ENCODE measurements around the gene TMEM165. TPM values are rescaled to one million over a fixed set of nuclear protein-coding genes. Genes with fewer than 3 reads are reported as not detected.
A peak's percentile ranks its signal among the peaks of the same experiment; 100 is the strongest.

TMEM165 gene
- total RNA-seq, 2 donors from 2014 or later = 70.0 to 80.0 TPM

- intact Hi-C loops (cut with DNase I) = no loop called here
These were observed 25.8 kb upstream of the TMEM165 start for GRCh38 chr4:55369968-55370367.

GRCh38 chr4:55372259-55372658, 23.5 kb upstream of the TMEM165 start:
- intact Hi-C loops (cut with DNase I) = no loop called here
- no peaks in the 10 kb centered on the region for H3K27me3 ChIP-seq

More at GRCh38 chr4:55369968-55370367, 25.8 kb upstream of the TMEM165 start:
- no peak for TF ChIP-seq CTCF (IDR thresholded peaks at IDR 0.05)
- Histone ChIP-seq H3K9ac (ENCODE audit: low read depth in 2 of 2, low read length in 2 of 2) (no peak overlapping the region), H3K9me3 (no peaks in the 10 kb centered on the region), H3K27ac (no peak overlapping the region), H3K4me1 (no peaks in the 10 kb centered on the region), H3K36me3 (no peaks in the 10 kb centered on the region), H3K4me3 (no peak overlapping the region), H3K27me3 (no peaks in the 10 kb centered on the region)
- DNase-seq = no peak

GRCh38 chr4:55373461-55373860, 22.3 kb upstream of the TMEM165 start:
- no peak for TF ChIP-seq CTCF (IDR thresholded peaks at IDR 0.05)
- Histone ChIP-seq H3K27ac (no peak overlapping the region), H3K9me3 (no peaks in the 10 kb centered on the region)

More at GRCh38 chr4:55372259-55372658, 23.5 kb upstream of the TMEM165 start:
- H3K4me1 ChIP-seq = no peaks in the 10 kb centered on the region
- no peak for DNase-seq
- TF ChIP-seq CTCF (IDR thresholded peaks at IDR 0.05) = no peak
- H3K27ac ChIP-seq = no peak overlapping the region
- no peak overlapping the region for H3K4me3 ChIP-seq
- H3K36me3 ChIP-seq = no peaks in the 10 kb centered on the region
- H3K9me3 ChIP-seq = no peaks in the 10 kb centered on the region
- H3K9ac ChIP-seq (ENCODE audit: low read depth in 2 of 2, low read length in 2 of 2) = no peak overlapping the region

GRCh38 chr4:55376698-55377097, 19.1 kb upstream of the TMEM165 start:
- Histone ChIP-seq H3K9ac (ENCODE audit: low read depth in 2 of 2, low read length in 2 of 2) (no peak overlapping the region), H3K27ac (no peak overlapping the region), H3K4me1 (no peaks in the 10 kb centered on the region), H3K9me3 (no peaks in the 10 kb centered on the region), H3K4me3 (no peak overlapping the region), H3K27me3 (no peaks in the 10 kb centered on the region), H3K36me3 (no peaks in the 10 kb centered on the region)
- DNase-seq = no peak
- intact Hi-C loops (cut with DNase I) = no loop called here
- TF ChIP-seq CTCF (IDR thresholded peaks at IDR 0.05) = no peak

More at GRCh38 chr4:55373461-55373860, 22.3 kb upstream of the TMEM165 start:
- no peak overlapping the region for H3K9ac ChIP-seq (ENCODE audit: low read depth in 2 of 2, low read length in 2 of 2)
- H3K36me3 ChIP-seq = no peaks in the 10 kb centered on the region
- no peaks in the 10 kb centered on the region for H3K27me3 ChIP-seq
- no peak for DNase-seq
- no peaks in the 10 kb centered on the region for H3K4me1 ChIP-seq
- no peak overlapping the region for H3K4me3 ChIP-seq
- intact Hi-C loops (cut with DNase I) = no loop called here

GRCh38 chr4:55378617-55379467, 16.9 kb upstream of the TMEM165 start:
- H3K4me3 ChIP-seq = no peak overlapping the region
- no peak overlapping the region for H3K9ac ChIP-seq (ENCODE audit: low read depth in 2 of 2, low read length in 2 of 2)
- TF ChIP-seq CTCF (IDR thresholded peaks at IDR 0.05) = no peak
- intact Hi-C loops (cut with DNase I) = no loop called here
- H3K27me3 ChIP-seq = no peaks in the 10 kb centered on the region
- H3K36me3 ChIP-seq = no peaks in the 10 kb centered on the region
- H3K27ac ChIP-seq = no peak overlapping the region
- H3K9me3 ChIP-seq = no peaks in the 10 kb centered on the region
- DNase-seq = peak; percentile 50
- no peaks in the 10 kb centered on the region for H3K4me1 ChIP-seq
